Measurements from ENCODE around the gene MISP3.
"Not testable (repeated sequence)": the region's sequence is repeated elsewhere in the genome, so short reads cannot be mapped to it uniquely, and the experiment has no call there.

MISP3 gene

DNA sequence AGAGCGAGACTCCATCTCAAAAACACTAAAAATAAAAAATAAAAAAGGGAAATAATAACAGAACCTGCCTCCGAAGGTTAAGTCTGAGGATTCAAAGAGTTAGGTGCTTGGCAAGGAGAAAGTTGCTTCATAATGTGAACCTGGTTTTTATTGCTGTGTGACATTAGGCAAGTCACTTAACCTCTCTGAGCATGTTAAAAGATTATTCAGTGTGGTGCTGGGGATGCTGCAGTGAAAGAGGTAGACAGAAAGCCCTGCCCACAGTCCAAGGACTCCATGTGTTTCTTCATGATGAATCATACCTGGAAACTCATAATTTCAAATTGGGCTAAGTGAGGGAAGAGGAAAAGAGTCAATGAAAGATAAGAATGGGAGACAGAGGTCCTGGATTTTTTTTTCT is 38.6 kb upstream of the MISP3 start:
- TF ChIP-seq, protein P1, sequence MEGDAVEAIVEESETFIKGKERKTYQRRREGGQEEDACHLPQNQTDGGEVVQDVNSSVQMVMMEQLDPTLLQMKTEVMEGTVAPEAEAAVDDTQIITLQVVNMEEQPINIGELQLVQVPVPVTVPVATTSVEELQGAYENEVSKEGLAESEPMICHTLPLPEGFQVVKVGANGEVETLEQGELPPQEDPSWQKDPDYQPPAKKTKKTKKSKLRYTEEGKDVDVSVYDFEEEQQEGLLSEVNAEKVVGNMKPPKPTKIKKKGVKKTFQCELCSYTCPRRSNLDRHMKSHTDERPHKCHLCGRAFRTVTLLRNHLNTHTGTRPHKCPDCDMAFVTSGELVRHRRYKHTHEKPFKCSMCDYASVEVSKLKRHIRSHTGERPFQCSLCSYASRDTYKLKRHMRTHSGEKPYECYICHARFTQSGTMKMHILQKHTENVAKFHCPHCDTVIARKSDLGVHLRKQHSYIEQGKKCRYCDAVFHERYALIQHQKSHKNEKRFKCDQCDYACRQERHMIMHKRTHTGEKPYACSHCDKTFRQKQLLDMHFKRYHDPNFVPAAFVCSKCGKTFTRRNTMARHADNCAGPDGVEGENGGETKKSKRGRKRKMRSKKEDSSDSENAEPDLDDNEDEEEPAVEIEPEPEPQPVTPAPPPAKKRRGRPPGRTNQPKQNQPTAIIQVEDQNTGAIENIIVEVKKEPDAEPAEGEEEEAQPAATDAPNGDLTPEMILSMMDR (conservative IDR thresholded peaks at IDR 0.05), result no peak
- H3K27ac ChIP-seq, result no peak overlapping the region

DNA sequence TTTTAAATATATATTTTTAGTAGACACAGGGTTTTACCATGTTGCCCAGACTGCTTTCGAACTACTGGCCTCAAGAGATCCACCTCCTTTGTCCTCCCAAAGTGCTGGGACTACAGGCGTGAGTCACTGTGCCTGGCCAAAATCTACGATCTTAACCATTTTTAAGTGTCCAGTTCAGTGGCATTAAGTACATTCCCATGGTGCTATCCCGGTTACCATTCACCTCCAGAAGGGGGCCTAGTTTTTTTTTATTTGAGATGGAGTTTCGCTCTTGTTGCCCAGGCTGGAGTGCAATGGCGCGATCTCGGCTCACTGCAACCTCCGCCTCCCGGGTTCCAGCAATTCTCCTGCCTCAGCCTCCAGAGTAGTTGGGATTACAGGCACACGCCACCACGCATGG is 37.4 kb upstream of the MISP3 start:
- not testable (repeated sequence) for H3K27ac ChIP-seq

DNA sequence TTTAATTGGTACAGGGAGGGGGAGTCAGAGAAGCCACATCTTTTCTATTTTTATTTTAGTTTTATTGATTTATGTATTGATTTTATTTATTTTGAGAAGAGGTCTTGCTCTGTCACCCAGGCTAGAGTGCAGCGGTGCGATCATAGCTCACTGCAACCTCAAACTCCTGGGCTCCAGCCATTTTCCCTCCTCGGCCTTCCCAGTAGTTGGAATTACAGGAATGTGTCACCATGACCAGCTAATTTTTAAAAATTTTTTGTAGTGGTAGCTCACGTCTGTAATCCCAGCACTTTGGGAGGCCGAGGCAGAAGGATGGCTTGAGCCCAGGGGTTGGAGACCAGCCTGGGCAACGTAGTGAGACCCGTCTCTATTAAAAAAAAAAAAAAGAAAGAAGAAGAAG is 36.9 kb upstream of the MISP3 start:
- TF ChIP-seq, protein P1 (conservative IDR thresholded peaks at IDR 0.05), result no peak
- no peak overlapping the region for H3K27ac ChIP-seq

DNA sequence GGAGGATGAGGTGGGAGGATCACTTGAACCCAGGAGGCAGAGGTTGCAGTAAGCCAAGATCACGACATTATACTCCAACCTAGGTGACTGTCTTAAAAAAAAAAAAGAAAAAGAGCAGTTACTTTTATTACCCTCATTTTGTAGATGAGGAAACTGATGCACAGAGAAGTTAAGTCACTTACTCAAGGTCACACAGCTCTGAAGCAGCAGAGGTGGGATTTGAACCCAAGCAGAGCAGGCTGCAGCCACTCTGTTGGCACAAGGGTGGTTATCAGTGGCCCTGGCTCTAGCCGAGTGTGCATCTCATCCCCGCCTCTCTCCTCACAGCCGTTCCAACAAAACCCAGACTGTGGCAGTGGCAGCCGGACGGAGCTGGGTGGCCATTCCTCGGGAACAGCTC is 33.4 kb upstream of the MISP3 start:
- H3K27ac ChIP-seq, result no peak overlapping the region
- TF ChIP-seq, protein P1 (conservative IDR thresholded peaks at IDR 0.05), result no peak

DNA sequence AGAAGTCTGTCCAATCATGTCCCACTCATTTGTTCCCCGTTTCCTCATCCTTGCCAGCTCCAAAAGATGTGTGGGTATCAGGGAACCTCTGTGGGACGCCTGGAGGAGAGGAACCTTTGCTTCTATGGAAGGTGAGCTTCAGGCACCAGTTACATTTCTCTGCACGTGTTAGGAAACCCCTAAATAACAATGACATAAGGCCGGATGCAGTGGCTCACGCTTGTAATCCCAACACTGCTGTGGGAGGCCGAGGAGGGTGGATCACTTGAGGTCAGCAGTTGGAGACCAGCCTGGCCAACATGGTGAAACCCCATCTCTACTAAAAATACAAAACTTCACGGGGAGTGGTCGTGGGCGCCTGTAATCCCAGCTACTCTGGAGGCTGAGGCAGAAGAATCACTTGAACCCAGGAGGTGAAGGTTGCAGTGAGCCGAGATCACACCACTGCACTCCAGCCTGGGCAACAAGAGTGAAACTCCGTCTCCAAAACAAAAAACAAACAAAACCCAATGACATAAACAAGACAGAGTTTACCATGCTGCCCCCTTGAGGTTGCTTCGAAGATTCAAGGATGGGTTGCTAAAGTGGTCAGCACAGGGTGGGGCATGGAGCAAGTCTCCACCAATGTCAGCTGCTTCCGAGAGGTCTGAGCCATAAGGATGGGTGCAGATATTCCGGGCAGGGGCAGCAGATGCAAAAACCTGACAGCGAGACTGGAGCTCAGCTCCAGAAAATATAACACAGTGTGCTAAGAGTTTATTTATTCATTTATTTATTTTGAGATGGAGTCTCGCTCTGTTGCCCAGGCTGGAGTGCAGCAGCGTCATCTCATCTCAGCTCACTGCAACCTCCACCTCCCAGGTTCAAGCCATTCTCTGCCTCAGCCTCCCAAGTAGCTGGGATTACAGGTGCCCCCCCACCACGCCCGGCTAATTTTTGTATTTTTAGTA is 29.7 kb upstream of the MISP3 start:
- H3K27ac ChIP-seq, result not testable (repeated sequence)
- TF ChIP-seq, protein P1 (conservative IDR thresholded peaks at IDR 0.05), result peak; percentile 44

DNA sequence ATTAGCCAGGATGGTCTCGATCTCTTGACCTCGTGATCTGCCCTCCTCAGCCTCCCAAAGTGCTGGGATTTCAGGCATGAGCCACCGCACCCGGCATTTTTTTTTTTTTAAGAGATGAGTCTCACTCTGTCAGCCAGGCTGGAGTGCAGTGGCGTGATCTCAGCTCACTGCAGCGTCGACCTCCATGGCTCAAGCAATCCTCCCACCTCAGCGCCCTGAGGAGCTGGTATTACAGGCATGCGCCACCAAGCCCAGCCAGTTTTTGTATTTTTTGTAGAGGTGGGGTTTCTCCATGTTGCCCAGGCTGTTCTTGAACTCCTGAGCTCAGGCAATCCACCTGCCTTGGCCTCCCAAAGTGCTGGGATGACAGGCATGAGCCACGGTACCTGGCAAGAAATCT is 24.7 kb upstream of the MISP3 start:
- not testable (repeated sequence) for H3K27ac ChIP-seq

DNA sequence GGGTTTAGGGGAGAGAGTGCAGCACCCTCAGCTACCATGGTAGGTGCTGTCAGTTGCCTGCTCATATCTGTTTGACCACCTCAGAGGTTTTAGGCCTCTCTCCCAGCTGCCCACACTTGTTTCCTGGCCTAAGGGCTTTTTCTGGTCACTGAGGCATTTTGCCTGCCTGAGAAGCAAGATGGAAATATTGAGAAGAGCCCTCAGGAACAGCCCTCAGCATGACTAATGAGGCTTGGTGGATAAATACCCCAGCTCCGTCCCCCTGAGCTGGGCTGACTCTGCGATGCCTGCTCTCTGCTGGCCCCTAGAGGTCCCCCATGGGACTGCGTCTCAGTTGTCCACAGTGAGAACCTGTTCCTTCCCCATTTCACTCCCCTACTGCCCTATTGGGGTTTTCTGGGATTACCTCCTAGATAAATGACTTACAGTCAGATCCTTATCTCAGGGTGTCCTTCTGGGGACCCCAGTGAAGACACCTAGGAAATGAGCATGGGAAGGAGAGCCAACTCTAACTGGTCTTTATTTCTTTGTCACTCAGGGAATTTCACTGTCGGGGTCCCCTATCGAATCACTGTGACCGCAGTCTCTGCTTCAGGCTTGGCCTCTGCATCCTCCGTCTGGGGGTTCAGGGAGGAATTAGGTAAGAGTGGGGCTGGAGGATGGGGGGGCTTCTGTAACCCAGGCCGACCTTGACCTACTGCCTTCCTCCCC is 24.0 kb upstream of the MISP3 start:
- no peak overlapping the region for H3K27ac ChIP-seq
- TF ChIP-seq, protein P1 (conservative IDR thresholded peaks at IDR 0.05), result peak; percentile 82

DNA sequence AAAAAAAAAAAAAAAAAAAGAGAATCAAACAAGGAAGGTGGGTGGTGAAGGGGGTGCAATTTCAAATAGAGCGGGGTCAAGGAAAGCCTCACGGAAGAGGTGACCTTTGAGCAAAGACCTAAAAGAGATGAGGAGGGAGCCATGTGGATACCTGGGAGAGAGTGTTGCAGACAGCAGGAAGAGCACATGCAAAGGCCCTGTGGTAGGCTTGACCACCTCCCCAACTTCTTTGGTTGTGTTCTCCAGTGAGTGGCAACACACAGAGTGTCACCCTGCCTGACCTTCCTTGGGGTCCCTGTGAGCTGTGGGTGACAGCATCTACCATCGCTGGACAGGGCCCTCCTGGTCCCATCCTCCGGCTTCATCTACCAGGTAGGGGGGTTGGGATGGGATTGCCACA is 22.1 kb upstream of the MISP3 start:
- no peak overlapping the region for H3K27ac ChIP-seq
- TF ChIP-seq, protein P1 (conservative IDR thresholded peaks at IDR 0.05), result no peak
